Measurements from ENCODE around the gene ZBTB7C.

Gene ZBTB7C

DNA sequence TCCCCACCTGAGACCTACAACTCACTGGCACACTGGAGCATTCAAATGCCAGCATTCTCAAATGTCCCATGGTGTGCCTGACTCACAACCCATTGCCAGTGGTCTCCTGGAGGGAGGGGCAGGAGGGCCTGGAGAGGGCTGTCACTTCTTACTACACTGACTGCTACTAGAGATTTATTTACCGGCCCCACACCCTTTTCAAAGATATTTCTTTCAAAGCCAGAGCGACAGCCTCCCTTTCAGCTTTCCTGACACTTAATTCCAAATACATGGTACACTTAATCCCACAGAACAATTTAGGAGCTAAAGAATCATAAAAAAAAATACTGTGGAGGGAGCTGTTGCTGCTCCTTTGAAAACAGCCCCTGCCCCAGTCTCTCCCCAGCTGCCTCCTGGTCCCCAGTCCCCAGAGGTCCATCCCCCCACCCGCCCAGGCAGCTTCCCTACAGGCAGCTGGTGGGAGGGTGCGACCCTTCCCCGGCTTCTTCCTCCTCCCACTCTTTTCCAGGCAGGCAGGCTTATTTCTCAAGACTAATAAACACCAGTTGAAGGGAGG, 349.6 kb downstream of the ZBTB7C start:
- H2AFZ ChIP-seq (ENCODE audit: low read depth, low read length): no peak overlapping the region
- no peaks in the 10 kb centered on the region for H3K9me3 ChIP-seq (ENCODE audit: insufficient read depth, low read length, severe bottlenecking)
- no peaks in the 10 kb centered on the region for H3K27me3 ChIP-seq (ENCODE audit: insufficient read depth, low read length, poor library complexity)
- no peaks in the 10 kb centered on the region for H3K79me2 ChIP-seq (ENCODE audit: insufficient read depth, low read length)
- TF ChIP-seq EZH2 (IDR thresholded peaks at IDR 0.05; ENCODE audit: borderline replicate concordance, low read depth, low read length, severe bottlenecking): no peak
- TF ChIP-seq, protein P1, sequence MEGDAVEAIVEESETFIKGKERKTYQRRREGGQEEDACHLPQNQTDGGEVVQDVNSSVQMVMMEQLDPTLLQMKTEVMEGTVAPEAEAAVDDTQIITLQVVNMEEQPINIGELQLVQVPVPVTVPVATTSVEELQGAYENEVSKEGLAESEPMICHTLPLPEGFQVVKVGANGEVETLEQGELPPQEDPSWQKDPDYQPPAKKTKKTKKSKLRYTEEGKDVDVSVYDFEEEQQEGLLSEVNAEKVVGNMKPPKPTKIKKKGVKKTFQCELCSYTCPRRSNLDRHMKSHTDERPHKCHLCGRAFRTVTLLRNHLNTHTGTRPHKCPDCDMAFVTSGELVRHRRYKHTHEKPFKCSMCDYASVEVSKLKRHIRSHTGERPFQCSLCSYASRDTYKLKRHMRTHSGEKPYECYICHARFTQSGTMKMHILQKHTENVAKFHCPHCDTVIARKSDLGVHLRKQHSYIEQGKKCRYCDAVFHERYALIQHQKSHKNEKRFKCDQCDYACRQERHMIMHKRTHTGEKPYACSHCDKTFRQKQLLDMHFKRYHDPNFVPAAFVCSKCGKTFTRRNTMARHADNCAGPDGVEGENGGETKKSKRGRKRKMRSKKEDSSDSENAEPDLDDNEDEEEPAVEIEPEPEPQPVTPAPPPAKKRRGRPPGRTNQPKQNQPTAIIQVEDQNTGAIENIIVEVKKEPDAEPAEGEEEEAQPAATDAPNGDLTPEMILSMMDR (IDR thresholded peaks at IDR 0.05; ENCODE audit: borderline replicate concordance, extremely low read depth, low read length, poor library complexity, severe bottlenecking): no peak
- H3K4me2 ChIP-seq (ENCODE audit: insufficient read depth, low read length): no peak overlapping the region
- H4K20me1 ChIP-seq (ENCODE audit: insufficient read depth, low read length): peaks cover 3% of the 10 kb centered on the region
- no peaks in the 10 kb centered on the region for H3K4me1 ChIP-seq (ENCODE audit: insufficient read depth, low read length)
- no peak overlapping the region for H3K9ac ChIP-seq (ENCODE audit: low read depth, low read length)
- DNase-seq (no peak), ATAC-seq (ENCODE audit: insufficient read depth, low read depth) (no peak)
- H3K4me3 ChIP-seq (ENCODE audit: low read depth in 1 of 2, low read length in 2 of 2): no peak overlapping the region
- no peaks in the 10 kb centered on the region for H3K36me3 ChIP-seq (ENCODE audit: insufficient read depth, low read length)
- H3K27ac ChIP-seq (ENCODE audit: low read length): no peak overlapping the region

DNA sequence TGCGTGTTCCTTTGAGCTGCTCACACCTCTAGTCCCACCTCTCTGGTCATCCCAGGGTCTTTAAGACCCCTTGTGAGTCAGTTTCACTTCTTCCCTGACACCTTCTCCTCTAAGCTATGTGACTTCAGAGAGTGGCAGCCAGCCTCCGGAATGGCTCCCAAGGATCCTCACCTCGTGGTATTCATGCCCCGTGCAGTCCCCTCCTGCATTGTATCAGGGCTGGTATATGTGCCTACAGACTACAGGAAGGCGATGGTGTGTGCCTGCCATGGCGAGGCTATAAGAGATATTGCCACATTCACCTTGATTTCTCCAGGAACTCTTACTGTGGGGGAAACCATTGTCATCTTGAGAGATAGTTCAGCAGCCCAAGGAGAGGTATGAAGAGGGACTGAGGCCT, 350.7 kb downstream of the ZBTB7C start:
- TF ChIP-seq, protein P1 (IDR thresholded peaks at IDR 0.05; ENCODE audit: borderline replicate concordance, extremely low read depth, low read length, poor library complexity, severe bottlenecking): no peak
- TF ChIP-seq EZH2 (IDR thresholded peaks at IDR 0.05; ENCODE audit: borderline replicate concordance, low read depth, low read length, severe bottlenecking): no peak
- Histone ChIP-seq H2AFZ (ENCODE audit: low read depth, low read length) (no peak overlapping the region), H3K27ac (ENCODE audit: low read length) (no peak overlapping the region), H3K27me3 (ENCODE audit: insufficient read depth, low read length, poor library complexity) (no peaks in the 10 kb centered on the region), H3K9ac (ENCODE audit: low read depth, low read length) (no peak overlapping the region), H3K9me3 (ENCODE audit: insufficient read depth, low read length, severe bottlenecking) (no peaks in the 10 kb centered on the region), H3K79me2 (ENCODE audit: insufficient read depth, low read length) (no peaks in the 10 kb centered on the region), H4K20me1 (ENCODE audit: insufficient read depth, low read length) (peaks cover 3% of the 10 kb centered on the region), H3K4me2 (ENCODE audit: insufficient read depth, low read length) (no peak overlapping the region), H3K36me3 (ENCODE audit: insufficient read depth, low read length) (no peaks in the 10 kb centered on the region), H3K4me1 (ENCODE audit: insufficient read depth, low read length) (no peaks in the 10 kb centered on the region), H3K4me3 (ENCODE audit: low read depth in 1 of 2, low read length in 2 of 2) (no peak overlapping the region)
- DNase-seq (no peak), ATAC-seq (ENCODE audit: insufficient read depth, low read depth) (no peak)

DNA sequence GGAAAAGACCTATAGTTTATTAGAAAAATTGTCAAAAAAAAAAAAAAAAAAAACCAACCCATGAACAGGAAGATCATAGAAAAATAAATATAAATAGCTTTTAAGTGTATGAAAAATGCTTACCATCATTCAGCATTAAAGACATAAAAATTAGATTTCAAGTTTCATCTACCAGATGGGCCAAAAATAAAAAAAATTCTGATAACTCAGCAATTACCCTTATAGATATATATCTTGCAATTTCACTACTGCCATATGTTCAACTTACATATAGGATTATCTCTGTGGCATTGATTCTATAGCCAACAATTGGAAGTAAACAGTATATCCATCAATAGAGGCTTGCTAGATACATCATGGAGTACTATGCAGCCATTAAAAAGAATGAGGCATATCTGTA, 352.2 kb downstream of the ZBTB7C start:
- H4K20me1 ChIP-seq (ENCODE audit: insufficient read depth, low read length): peaks cover 3% of the 10 kb centered on the region
- DNase-seq: no peak
- ATAC-seq (ENCODE audit: insufficient read depth, low read depth): no peak
- no peaks in the 10 kb centered on the region for H3K36me3 ChIP-seq (ENCODE audit: insufficient read depth, low read length)
- H3K4me1 ChIP-seq (ENCODE audit: insufficient read depth, low read length): no peaks in the 10 kb centered on the region
- H3K9ac ChIP-seq (ENCODE audit: low read depth, low read length): no peak overlapping the region
- H3K4me3 ChIP-seq (ENCODE audit: low read depth in 1 of 2, low read length in 2 of 2): no peak overlapping the region
- no peaks in the 10 kb centered on the region for H3K79me2 ChIP-seq (ENCODE audit: insufficient read depth, low read length)
- TF ChIP-seq EZH2 (IDR thresholded peaks at IDR 0.05; ENCODE audit: borderline replicate concordance, low read depth, low read length, severe bottlenecking): no peak
- TF ChIP-seq, protein P1 (IDR thresholded peaks at IDR 0.05; ENCODE audit: borderline replicate concordance, extremely low read depth, low read length, poor library complexity, severe bottlenecking): no peak
- no peak overlapping the region for H2AFZ ChIP-seq (ENCODE audit: low read depth, low read length)
- no peak overlapping the region for H3K4me2 ChIP-seq (ENCODE audit: insufficient read depth, low read length)
- H3K9me3 ChIP-seq (ENCODE audit: insufficient read depth, low read length, severe bottlenecking): no peaks in the 10 kb centered on the region
- H3K27ac ChIP-seq (ENCODE audit: low read length): no peak overlapping the region
- no peaks in the 10 kb centered on the region for H3K27me3 ChIP-seq (ENCODE audit: insufficient read depth, low read length, poor library complexity)

DNA sequence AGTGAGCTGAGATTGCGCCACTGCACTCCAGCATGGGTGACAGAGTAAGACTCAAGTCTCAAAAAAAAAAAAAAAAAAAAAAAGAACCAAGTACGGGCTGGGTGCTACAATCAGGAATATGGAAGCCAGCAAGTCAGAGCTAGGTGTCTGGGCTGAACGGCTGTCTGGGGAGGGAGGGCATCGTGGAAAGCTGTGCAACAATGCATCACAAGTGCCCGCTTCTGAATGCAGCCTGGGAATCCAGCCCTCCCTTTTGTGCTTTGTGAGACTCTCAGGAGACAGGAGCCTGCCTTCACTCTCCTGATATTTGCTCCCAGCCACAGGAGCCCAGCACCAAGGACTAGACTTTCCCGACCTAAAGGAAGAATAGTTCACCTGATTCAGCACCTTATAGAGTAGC, 353.8 kb downstream of the ZBTB7C start:
- Histone ChIP-seq H3K27me3 (ENCODE audit: insufficient read depth, low read length, poor library complexity) (no peaks in the 10 kb centered on the region), H3K4me1 (ENCODE audit: insufficient read depth, low read length) (no peaks in the 10 kb centered on the region)

More for the DNA sequence above, 353.8 kb downstream of the ZBTB7C start:
- no peaks in the 10 kb centered on the region for H3K9me3 ChIP-seq (ENCODE audit: insufficient read depth, low read length, severe bottlenecking)
- H4K20me1 ChIP-seq (ENCODE audit: insufficient read depth, low read length): no peaks in the 10 kb centered on the region
- H3K79me2 ChIP-seq (ENCODE audit: insufficient read depth, low read length): no peaks in the 10 kb centered on the region
- no peak overlapping the region for H2AFZ ChIP-seq (ENCODE audit: low read depth, low read length)
- H3K4me3 ChIP-seq (ENCODE audit: low read depth in 1 of 2, low read length in 2 of 2): no peak overlapping the region
- DNase-seq: no peak
- H3K4me2 ChIP-seq (ENCODE audit: insufficient read depth, low read length): no peak overlapping the region
- ATAC-seq (ENCODE audit: insufficient read depth, low read depth): no peak
- H3K27ac ChIP-seq (ENCODE audit: low read length): no peak overlapping the region
- H3K9ac ChIP-seq (ENCODE audit: low read depth, low read length): no peak overlapping the region
- no peak for TF ChIP-seq EZH2 (IDR thresholded peaks at IDR 0.05; ENCODE audit: borderline replicate concordance, low read depth, low read length, severe bottlenecking)
- TF ChIP-seq, protein P1 (IDR thresholded peaks at IDR 0.05; ENCODE audit: borderline replicate concordance, extremely low read depth, low read length, poor library complexity, severe bottlenecking): no peak
- no peaks in the 10 kb centered on the region for H3K36me3 ChIP-seq (ENCODE audit: insufficient read depth, low read length)
